ENCODE results near the gene TIMP4. TPM values are rescaled to one million over a fixed set of nuclear protein-coding genes. Genes with fewer than 3 reads are reported as not detected.

TIMP4 gene
- total and polyA plus RNA-seq, 2 donors (not counting 1 experiment from before 2014, with no cell fraction given): not detected

DNA sequence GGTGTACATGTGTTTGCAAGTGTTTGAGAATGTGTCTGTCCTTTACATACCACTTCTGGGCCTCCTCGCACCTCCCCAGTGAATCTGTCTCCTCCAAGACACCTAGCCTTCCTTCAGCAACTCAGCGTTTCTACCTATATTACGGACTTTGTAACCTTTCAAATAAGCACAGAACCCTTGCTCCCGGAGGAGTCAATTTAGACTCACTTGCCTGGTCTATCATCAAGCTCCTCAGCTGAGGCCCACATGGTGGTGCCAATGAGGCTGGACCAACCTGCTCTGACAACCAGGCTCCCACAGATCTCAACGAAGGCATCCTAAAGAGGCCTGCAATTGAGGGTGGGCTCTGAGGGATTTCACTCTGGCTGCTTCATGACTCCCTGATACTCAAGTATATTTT lies 32.8 kb upstream of the TIMP4 start:
- CTCF ChIA-PET: no interaction called here

DNA sequence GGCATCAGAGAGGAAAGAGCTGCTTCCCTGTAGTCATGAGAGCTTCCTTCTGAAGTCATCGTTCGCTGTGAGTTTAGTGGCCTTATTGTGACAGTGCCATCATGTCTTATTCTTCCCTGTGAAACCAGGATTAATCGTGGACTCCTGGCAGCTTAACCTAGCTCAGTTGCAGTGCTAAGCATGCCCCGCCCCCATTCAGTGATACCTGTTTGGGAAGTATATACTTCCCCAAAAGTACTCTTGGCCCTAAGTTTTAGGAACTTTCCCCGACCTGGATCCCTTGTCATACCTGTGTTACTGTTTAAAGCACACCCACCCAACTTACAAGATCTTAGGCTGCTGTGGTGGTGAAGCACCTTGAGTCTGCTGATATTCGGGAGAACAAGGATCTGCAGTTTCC lies 32.1 kb upstream of the TIMP4 start:
- no peaks in the 10 kb centered on the region for H3K9me3 ChIP-seq (ENCODE audit: control extremely low read depth in 1 of 3, control insufficient read depth in 2 of 3, insufficient read depth in 1 of 3, low read length in 2 of 3)
- CTCF ChIA-PET: no interaction called here
- TF ChIP-seq EZH2 (IDR thresholded peaks at IDR 0.05; ENCODE audit: borderline replicate concordance, insufficient read depth, low read depth, low read length, poor library complexity, severe bottlenecking): no peak
- TF ChIP-seq, protein P1, sequence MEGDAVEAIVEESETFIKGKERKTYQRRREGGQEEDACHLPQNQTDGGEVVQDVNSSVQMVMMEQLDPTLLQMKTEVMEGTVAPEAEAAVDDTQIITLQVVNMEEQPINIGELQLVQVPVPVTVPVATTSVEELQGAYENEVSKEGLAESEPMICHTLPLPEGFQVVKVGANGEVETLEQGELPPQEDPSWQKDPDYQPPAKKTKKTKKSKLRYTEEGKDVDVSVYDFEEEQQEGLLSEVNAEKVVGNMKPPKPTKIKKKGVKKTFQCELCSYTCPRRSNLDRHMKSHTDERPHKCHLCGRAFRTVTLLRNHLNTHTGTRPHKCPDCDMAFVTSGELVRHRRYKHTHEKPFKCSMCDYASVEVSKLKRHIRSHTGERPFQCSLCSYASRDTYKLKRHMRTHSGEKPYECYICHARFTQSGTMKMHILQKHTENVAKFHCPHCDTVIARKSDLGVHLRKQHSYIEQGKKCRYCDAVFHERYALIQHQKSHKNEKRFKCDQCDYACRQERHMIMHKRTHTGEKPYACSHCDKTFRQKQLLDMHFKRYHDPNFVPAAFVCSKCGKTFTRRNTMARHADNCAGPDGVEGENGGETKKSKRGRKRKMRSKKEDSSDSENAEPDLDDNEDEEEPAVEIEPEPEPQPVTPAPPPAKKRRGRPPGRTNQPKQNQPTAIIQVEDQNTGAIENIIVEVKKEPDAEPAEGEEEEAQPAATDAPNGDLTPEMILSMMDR (IDR thresholded peaks at IDR 0.05): no peak

More for the DNA sequence above, 32.8 kb upstream of the TIMP4 start:
- H3K27me3 Mint-ChIP-seq: no peaks in the 10 kb centered on the region
- no peak overlapping the region for H3K4me3 Mint-ChIP-seq
- Histone ChIP-seq H3K27ac (ENCODE audit: low read length in 2 of 2) (no peak overlapping the region), H3K4me2 (replicated peaks; ENCODE audit: low read depth, low read length, poor library complexity, severe bottlenecking) (no peak overlapping the region), H3K36me3 (replicated peaks in 1 of 2; ENCODE audit: control extremely low read depth in 1 of 2, control insufficient read depth in 1 of 2, extremely low read depth in 1 of 2, insufficient read depth in 2 of 2, low read length in 1 of 2) (no peaks in the 10 kb centered on the region), H2AFZ (ENCODE audit: insufficient read depth, low read depth, low read length, poor library complexity, severe bottlenecking) (no peak overlapping the region), H3K27me3 (replicated peaks in 1 of 4; ENCODE audit: control extremely low read depth in 1 of 4, control insufficient read depth in 3 of 4, insufficient read depth in 4 of 4, low read length in 3 of 4) (no peaks in the 10 kb centered on the region), H3K4me3 (ENCODE audit: control extremely low read depth in 1 of 5, extremely low read depth in 1 of 5, insufficient read depth in 1 of 5, low read depth in 2 of 5, low read length in 4 of 5) (no peak overlapping the region), H3K79me2 (ENCODE audit: control insufficient read depth, insufficient read depth, low read length) (no peaks in the 10 kb centered on the region), H3K9ac (ENCODE audit: low read length) (no peak overlapping the region), H3K4me1 (ENCODE audit: control insufficient read depth in 2 of 2, insufficient read depth in 2 of 2, low read length in 2 of 2) (peaks cover 23 to 26% of the 10 kb centered on the region in 2 donors), H3K9me3 (ENCODE audit: control extremely low read depth in 1 of 3, control insufficient read depth in 2 of 3, insufficient read depth in 1 of 3, low read length in 2 of 3) (no peaks in the 10 kb centered on the region), H4K20me1 (ENCODE audit: control insufficient read depth, insufficient read depth, low read length, poor library complexity, severe bottlenecking) (no peaks in the 10 kb centered on the region)
- POLR2A ChIA-PET: no interaction called here
- DNase-seq (no peak), ATAC-seq (ENCODE audit: low read depth) (no peak)
- H3K27ac Mint-ChIP-seq: no peak overlapping the region
- 100% methylated on average over 4 of the region's 5 CpGs for WGBS (ENCODE audit: insufficient coverage)
- TF ChIP-seq EZH2 (IDR thresholded peaks at IDR 0.05; ENCODE audit: borderline replicate concordance, insufficient read depth, low read depth, low read length, poor library complexity, severe bottlenecking): no peak
- TF ChIP-seq, protein P1 (IDR thresholded peaks at IDR 0.05): no peak
- intact Hi-C loops (cut with micrococcal nuclease): no loop called here
- no peaks in the 10 kb centered on the region for H3K9me3 Mint-ChIP-seq (ENCODE audit: insufficient read depth)
- H3K4me1 Mint-ChIP-seq: peaks cover 24% of the 10 kb centered on the region

More for the DNA sequence above, 32.1 kb upstream of the TIMP4 start:
- ATAC-seq (ENCODE audit: low read depth) (no peak), DNase-seq (no peak)
- no peak overlapping the region for H3K4me2 ChIP-seq (replicated peaks; ENCODE audit: low read depth, low read length, poor library complexity, severe bottlenecking)
- POLR2A ChIA-PET: no interaction called here
- H4K20me1 ChIP-seq (ENCODE audit: control insufficient read depth, insufficient read depth, low read length, poor library complexity, severe bottlenecking): no peaks in the 10 kb centered on the region
- H3K4me3 ChIP-seq (ENCODE audit: control extremely low read depth in 1 of 5, extremely low read depth in 1 of 5, insufficient read depth in 1 of 5, low read depth in 2 of 5, low read length in 4 of 5): no peak overlapping the region
- H3K27ac ChIP-seq (ENCODE audit: low read length in 2 of 2): no peak overlapping the region
- Mint-ChIP-seq H3K4me1 (peaks cover 28% of the 10 kb centered on the region), H3K27ac (no peak overlapping the region), H3K4me3 (no peak overlapping the region), H3K9me3 (ENCODE audit: insufficient read depth) (no peaks in the 10 kb centered on the region), H3K27me3 (no peaks in the 10 kb centered on the region)
- WGBS (ENCODE audit: insufficient coverage): 100% methylated on average over 3 of the region's 6 CpGs
- H3K4me1 ChIP-seq (ENCODE audit: control insufficient read depth in 2 of 2, insufficient read depth in 2 of 2, low read length in 2 of 2): peaks cover 23 to 28% of the 10 kb centered on the region in 2 donors
- H3K36me3 ChIP-seq (replicated peaks in 1 of 2; ENCODE audit: control extremely low read depth in 1 of 2, control insufficient read depth in 1 of 2, extremely low read depth in 1 of 2, insufficient read depth in 2 of 2, low read length in 1 of 2): no peaks in the 10 kb centered on the region
- no peak overlapping the region for H3K9ac ChIP-seq (ENCODE audit: low read length)
- no peak overlapping the region for H2AFZ ChIP-seq (ENCODE audit: insufficient read depth, low read depth, low read length, poor library complexity, severe bottlenecking)
- H3K79me2 ChIP-seq (ENCODE audit: control insufficient read depth, insufficient read depth, low read length): no peaks in the 10 kb centered on the region
- H3K27me3 ChIP-seq (replicated peaks in 1 of 4; ENCODE audit: control extremely low read depth in 1 of 4, control insufficient read depth in 3 of 4, insufficient read depth in 4 of 4, low read length in 3 of 4): no peaks in the 10 kb centered on the region
- intact Hi-C loops (cut with micrococcal nuclease): no loop called here
